C4-2B (cell line): ENCODE data around the gene MAGI2.

Experiments
- CTCF ChIP-seq: fragments of 450-650 bp; conservative IDR thresholded peaks from 2 replicates; pipeline ENCODE4 v1.5.1; 2017; ENCODE audit warnings: mild to moderate bottlenecking
- ZFX ChIP-seq: fragments of 450-650 bp; IDR thresholded peaks from 2 replicates; pipeline ENCODE4 v1.6.1; 2017

- TF ChIP-seq CTCF: no peak
- no peak for TF ChIP-seq ZFX
These were observed 743.8 kb downstream of the MAGI2 start for GRCh38 chr7:78709658-78710057.
